ENCODE measurements around the gene FBF1. TPM values are rescaled to one million over a fixed set of nuclear protein-coding genes. Genes with fewer than 3 reads are reported as not detected.
"Not testable (repeated sequence)": the region's sequence is repeated elsewhere in the genome, so short reads cannot be mapped to it uniquely, and the experiment has no call there.

Gene FBF1
- polyA plus RNA-seq, 1 donor (not counting 4 experiments of a cell fraction or from before 2014, with no cell fraction given): 4.3 TPM

- Histone ChIP-seq H3K4me3 (ENCODE audit: control insufficient read depth in 2 of 3, extremely low read depth in 1 of 3, insufficient read depth in 2 of 3, low read depth in 1 of 3, low read length in 3 of 3) (no peak overlapping the region), H4K20me1 (ENCODE audit: control insufficient read depth, extremely low read depth, insufficient read depth, low read length) (no peaks in the 10 kb centered on the region), H3K36me3 (ENCODE audit: control insufficient read depth in 2 of 2, extremely low read depth in 1 of 2, insufficient read depth in 2 of 2, low read length in 2 of 2) (peaks cover 6 to 7% of the 10 kb centered on the region in 2 experiments), H3K79me2 (ENCODE audit: control insufficient read depth, insufficient read depth, low read length) (no peaks in the 10 kb centered on the region), H3K4me1 (ENCODE audit: control insufficient read depth, extremely low read depth, insufficient read depth, low read length) (no peaks in the 10 kb centered on the region), H3K4me2 (ENCODE audit: control insufficient read depth, extremely low read depth, insufficient read depth, low read depth, low read length) (no peak overlapping the region), H3K27ac (ENCODE audit: control insufficient read depth, insufficient read depth, low read length) (no peak overlapping the region), H3K9ac (ENCODE audit: control insufficient read depth, extremely low read depth, insufficient read depth, low read length) (no peak overlapping the region), H2AFZ (ENCODE audit: control insufficient read depth, low read length) (no peak overlapping the region), H3K9me3 (ENCODE audit: control insufficient read depth, low read depth, low read length) (no peaks in the 10 kb centered on the region), H3K9me1 (ENCODE audit: control insufficient read depth, extremely low read depth, insufficient read depth, low read length) (no peaks in the 10 kb centered on the region), H3K27me3 (ENCODE audit: control insufficient read depth, extremely low read depth, insufficient read depth, low read length) (no peaks in the 10 kb centered on the region)
- DNase-seq (ENCODE audit: low read depth, low spot score) (no peak), FAIRE-seq (no peak)
- dilution Hi-C loops (cut with MboI; ENCODE audit: extremely low pct_ligation_motif_present, low sequenced_read_pairs): no loop called here
- TF ChIP-seq CTCF (optimal IDR thresholded peaks at IDR 0.05 in 1 of 3, IDR thresholded peaks at IDR 0.05 in 1 of 3, conservative IDR thresholded peaks at IDR 0.05 in 1 of 3; ENCODE audit: extremely low read depth in 1 of 3, insufficient read depth in 2 of 3, low read length in 3 of 3) (no peak), EZH2 (IDR thresholded peaks at IDR 0.05; ENCODE audit: low read length) (no peak)
Observed at GRCh38 chr17:75889454-75889853, 51.4 kb downstream of the FBF1 start.

GRCh38 chr17:75888484-75888883 is 52.4 kb downstream of the FBF1 start:
- Histone ChIP-seq H4K20me1 (ENCODE audit: control insufficient read depth, extremely low read depth, insufficient read depth, low read length) (no peaks in the 10 kb centered on the region), H3K36me3 (ENCODE audit: control insufficient read depth in 2 of 2, extremely low read depth in 1 of 2, insufficient read depth in 2 of 2, low read length in 2 of 2) (peaks cover 6 to 7% of the 10 kb centered on the region in 2 experiments), H3K79me2 (ENCODE audit: control insufficient read depth, insufficient read depth, low read length) (no peaks in the 10 kb centered on the region), H3K4me3 (ENCODE audit: control insufficient read depth in 2 of 3, extremely low read depth in 1 of 3, insufficient read depth in 2 of 3, low read depth in 1 of 3, low read length in 3 of 3) (no peak overlapping the region), H3K9ac (ENCODE audit: control insufficient read depth, extremely low read depth, insufficient read depth, low read length) (no peak overlapping the region), H2AFZ (ENCODE audit: control insufficient read depth, low read length) (no peak overlapping the region), H3K4me2 (ENCODE audit: control insufficient read depth, extremely low read depth, insufficient read depth, low read depth, low read length) (no peak overlapping the region), H3K4me1 (ENCODE audit: control insufficient read depth, extremely low read depth, insufficient read depth, low read length) (no peaks in the 10 kb centered on the region), H3K9me1 (ENCODE audit: control insufficient read depth, extremely low read depth, insufficient read depth, low read length) (no peaks in the 10 kb centered on the region), H3K27me3 (ENCODE audit: control insufficient read depth, extremely low read depth, insufficient read depth, low read length) (no peaks in the 10 kb centered on the region), H3K27ac (ENCODE audit: control insufficient read depth, insufficient read depth, low read length) (no peak overlapping the region), H3K9me3 (ENCODE audit: control insufficient read depth, low read depth, low read length) (no peaks in the 10 kb centered on the region)
- DNase-seq (ENCODE audit: low read depth, low spot score) (no peak), FAIRE-seq (no peak)
- TF ChIP-seq EZH2 (IDR thresholded peaks at IDR 0.05; ENCODE audit: low read length) (no peak), CTCF (optimal IDR thresholded peaks at IDR 0.05 in 1 of 3, IDR thresholded peaks at IDR 0.05 in 1 of 3, conservative IDR thresholded peaks at IDR 0.05 in 1 of 3; ENCODE audit: extremely low read depth in 1 of 3, insufficient read depth in 2 of 3, low read length in 3 of 3) (no peak)
- dilution Hi-C loops (cut with MboI; ENCODE audit: extremely low pct_ligation_motif_present, low sequenced_read_pairs): no loop called here

- H2AFZ ChIP-seq (ENCODE audit: control insufficient read depth, low read length); dilution Hi-C loops (cut with MboI; ENCODE audit: extremely low pct_ligation_motif_present, low sequenced_read_pairs); H3K4me3 ChIP-seq (ENCODE audit: control insufficient read depth in 2 of 3, extremely low read depth in 1 of 3, insufficient read depth in 2 of 3, low read depth in 1 of 3, low read length in 3 of 3); H3K9me3 ChIP-seq (ENCODE audit: control insufficient read depth, low read depth, low read length); H3K4me2 ChIP-seq (ENCODE audit: control insufficient read depth, extremely low read depth, insufficient read depth, low read depth, low read length); H3K79me2 ChIP-seq (ENCODE audit: control insufficient read depth, insufficient read depth, low read length); H3K9me1 ChIP-seq (ENCODE audit: control insufficient read depth, extremely low read depth, insufficient read depth, low read length); FAIRE-seq; H3K27me3 ChIP-seq (ENCODE audit: control insufficient read depth, extremely low read depth, insufficient read depth, low read length); H3K27ac ChIP-seq (ENCODE audit: control insufficient read depth, insufficient read depth, low read length); DNase-seq (ENCODE audit: low read depth, low spot score); H3K9ac ChIP-seq (ENCODE audit: control insufficient read depth, extremely low read depth, insufficient read depth, low read length); H3K4me1 ChIP-seq (ENCODE audit: control insufficient read depth, extremely low read depth, insufficient read depth, low read length); H3K36me3 ChIP-seq (ENCODE audit: control insufficient read depth in 2 of 2, extremely low read depth in 1 of 2, insufficient read depth in 2 of 2, low read length in 2 of 2); H4K20me1 ChIP-seq (ENCODE audit: control insufficient read depth, extremely low read depth, insufficient read depth, low read length): not testable (repeated sequence)
Observed at GRCh38 chr17:75885860-75886259, 55.0 kb downstream of the FBF1 start.

Data from keratinocyte (primary cell).